A673 (cell line): Measurements from ENCODE around the gene SLC7A9. TPM values are rescaled to one million over a fixed set of nuclear protein-coding genes. Genes with fewer than 3 reads are reported as not detected.

Experiments
- Bru-seq: library from RNA; stranded (reverse); fragments of 400-500 nt; gene quantifications from one replicate; lab custom pipeline; 2021; lab: Mats Ljungman, UMichigan
- BruChase-seq, 2 experiments: library from RNA; stranded (reverse); fragments of 400-500 nt; gene quantifications; one replicate each; lab custom pipeline; 2021; lab: Mats Ljungman, UMichigan
- BruUV-seq: library from RNA; stranded (reverse); fragments of 400-500 nt; replicated peaks from 2 replicates; lab custom pipeline; 2021; lab: Mats Ljungman, UMichigan
- CTCF ChIA-PET: fragments of 300-600 bp; sonication (Branson Sonifier 250); formaldehyde crosslinking; loops from one replicate; lab custom pipeline; 2022; ENCODE audit warnings: antibody characterized with exemption; lab: Charles Lee
- POLR2A ChIA-PET: fragments of 300-600 bp; sonication (Branson Sonifier 250); formaldehyde crosslinking; loops from one replicate; lab custom pipeline; 2022; ENCODE audit warnings: antibody characterized with exemption; ENCODE audit not compliant: low non-redundant PET; lab: Charles Lee
- DNase-seq: peaks from one replicate; pipeline ENCODE4 v3.0.0-alpha.2; 2015; ENCODE audit warnings: low spot score
- H3K27ac ChIP-seq: fragments of 200-600 bp; sonication (generic); 2 replicates; pipeline ENCODE4 v1.5.1; 2016; ENCODE audit warnings: mixed run types, low read depth, mild to moderate bottlenecking, mixed read lengths, antibody characterized with exemption, low read length; ENCODE audit not compliant: poor library complexity, severe bottlenecking
- H3K27me3 ChIP-seq: fragments of 200-600 bp; sonication (generic); replicated peaks from 2 replicates; pipeline ENCODE4 v1.6.1; 2017; ENCODE audit warnings: mixed run types, low read depth, mild to moderate bottlenecking, mixed read lengths, antibody characterized with exemption, low read length; ENCODE audit not compliant: insufficient read depth, poor library complexity
- H3K36me3 ChIP-seq: fragments of 200-600 bp; sonication (generic); 2 replicates; pipeline ENCODE4 v1.6.1; 2016; ENCODE audit warnings: mixed run types, mild to moderate bottlenecking, mixed read lengths, antibody characterized with exemption, low read length; ENCODE audit not compliant: insufficient read depth, poor library complexity, severe bottlenecking
- H3K4me1 ChIP-seq: fragments of 200-600 bp; sonication (generic); 2 replicates; pipeline ENCODE4 v1.6.1; 2017; ENCODE audit warnings: mixed run types, mild to moderate bottlenecking, mixed read lengths, antibody characterized with exemption, low read length; ENCODE audit not compliant: insufficient read depth, poor library complexity, severe bottlenecking
- H3K4me3 ChIP-seq: fragments of 200-600 bp; sonication (generic); 2 replicates; pipeline ENCODE4 v1.5.1; 2016; ENCODE audit warnings: low read depth, mixed run types, mild to moderate bottlenecking, mixed read lengths, low read length; ENCODE audit not compliant: poor library complexity, severe bottlenecking
- H3K9me3 ChIP-seq: fragments of 200-600 bp; sonication (generic); 2 replicates; pipeline ENCODE4 v1.6.1; 2016; ENCODE audit warnings: mixed run types, low read depth, mild to moderate bottlenecking, mixed read lengths, antibody characterized with exemption, low read length; ENCODE audit not compliant: poor library complexity, severe bottlenecking
- EZH2 ChIP-seq: fragments of 200-600 bp; sonication (generic); IDR thresholded peaks from 2 replicates; pipeline ENCODE4 v1.6.1; 2017; ENCODE audit warnings: borderline replicate concordance, low read depth, mild to moderate bottlenecking, mixed read lengths, antibody characterized with exemption, low read length; ENCODE audit not compliant: poor library complexity, severe bottlenecking
- intact Hi-C: fragments of 100-400 bp; cut with micrococcal nuclease; formaldehyde crosslinking; loops from one replicate; pipeline ENCODE4 v1.10.0; 2022; ENCODE audit not compliant: unreplicated experiment
- long read RNA-seq: library from polyadenylated mRNA; stranded (forward); transcript quantifications from one replicate; pipeline ENCODE4 v2.0.0, GENCODE V29; 2022
- total RNA-seq: library from RNA; stranded (reverse); gene quantifications from 2 replicates; pipeline ENCODE4 v1.2.3, GENCODE V29; 2021
- TF ChIP-seq, protein P1 (sequence below): fragments of 300-800, 200-600 bp; sonication (generic); conservative IDR thresholded peaks from 2 replicates; pipeline ENCODE4 v1.5.1; 2017; ENCODE audit warnings: low read depth, mild to moderate bottlenecking, antibody characterized with exemption, low read length, moderate library complexity, mixed read lengths

SLC7A9 gene
- total RNA-seq (0.34 and 0.39 TPM in 2 replicates), Bru-seq, nascent RNA (percentile 29 among the genes with signal in this experiment), BruChase-seq, experiment 1, labeled RNA remaining after a 2-hour chase (percentile 28 among the genes with signal in this experiment), BruChase-seq, experiment 2, labeled RNA remaining after a 6-hour chase (percentile 35 among the genes with signal in this experiment)
- long read RNA-seq = 0 reads

DNA sequence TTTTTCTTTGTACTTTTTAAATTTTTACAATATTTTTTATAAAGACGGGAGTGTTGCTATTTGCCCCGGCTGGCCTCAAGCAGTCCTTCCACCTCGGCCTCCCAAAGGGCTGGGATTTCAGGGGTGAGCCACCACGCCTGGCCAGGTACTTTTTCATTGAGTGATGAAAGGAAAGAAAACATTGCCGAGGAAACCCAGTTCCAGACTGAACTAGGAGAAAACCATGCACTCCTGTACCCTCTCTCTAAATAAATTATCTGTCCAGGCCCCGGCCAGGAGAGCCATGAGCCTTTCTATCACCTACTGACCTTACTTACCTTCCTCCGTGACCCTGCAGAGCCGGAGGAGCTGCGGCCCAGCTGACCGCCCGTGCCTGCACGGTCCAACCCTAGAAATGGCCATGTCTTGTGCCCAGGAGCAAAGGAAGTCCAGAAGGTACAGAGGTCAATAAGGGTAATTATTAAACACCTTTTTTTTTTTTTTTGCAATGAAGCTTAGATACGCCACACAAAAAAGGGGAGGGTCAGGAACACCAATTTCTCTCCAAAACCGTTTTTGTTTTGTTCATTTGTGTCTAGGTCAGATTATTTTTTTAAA, at the start of gene SLC7A9:
SLC7A9 (minus strand) TSS at position 399 of the 597 bp plus-strand sequence. CDS start 1,233 bp downstream, outside the sequence.
- TF ChIP-seq EZH2 = no peak
- TF ChIP-seq, protein P1, sequence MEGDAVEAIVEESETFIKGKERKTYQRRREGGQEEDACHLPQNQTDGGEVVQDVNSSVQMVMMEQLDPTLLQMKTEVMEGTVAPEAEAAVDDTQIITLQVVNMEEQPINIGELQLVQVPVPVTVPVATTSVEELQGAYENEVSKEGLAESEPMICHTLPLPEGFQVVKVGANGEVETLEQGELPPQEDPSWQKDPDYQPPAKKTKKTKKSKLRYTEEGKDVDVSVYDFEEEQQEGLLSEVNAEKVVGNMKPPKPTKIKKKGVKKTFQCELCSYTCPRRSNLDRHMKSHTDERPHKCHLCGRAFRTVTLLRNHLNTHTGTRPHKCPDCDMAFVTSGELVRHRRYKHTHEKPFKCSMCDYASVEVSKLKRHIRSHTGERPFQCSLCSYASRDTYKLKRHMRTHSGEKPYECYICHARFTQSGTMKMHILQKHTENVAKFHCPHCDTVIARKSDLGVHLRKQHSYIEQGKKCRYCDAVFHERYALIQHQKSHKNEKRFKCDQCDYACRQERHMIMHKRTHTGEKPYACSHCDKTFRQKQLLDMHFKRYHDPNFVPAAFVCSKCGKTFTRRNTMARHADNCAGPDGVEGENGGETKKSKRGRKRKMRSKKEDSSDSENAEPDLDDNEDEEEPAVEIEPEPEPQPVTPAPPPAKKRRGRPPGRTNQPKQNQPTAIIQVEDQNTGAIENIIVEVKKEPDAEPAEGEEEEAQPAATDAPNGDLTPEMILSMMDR = no peak
- no peaks in the 10 kb centered on the region for H3K36me3 ChIP-seq
- no peaks in the 10 kb centered on the region for H3K4me1 ChIP-seq
- no peaks in the 10 kb centered on the region for H3K27me3 ChIP-seq
- POLR2A ChIA-PET = no interaction called here
- no peak within 1 kb of the TSS for H3K27ac ChIP-seq
- no peak within 1 kb of the TSS for H3K4me3 ChIP-seq
- DNase-seq = no peak
- intact Hi-C loops = no loop called here
- H3K9me3 ChIP-seq = no peaks in the 10 kb centered on the region
- BruUV-seq = no TSS peak
- CTCF ChIA-PET = no interaction called here

DNA sequence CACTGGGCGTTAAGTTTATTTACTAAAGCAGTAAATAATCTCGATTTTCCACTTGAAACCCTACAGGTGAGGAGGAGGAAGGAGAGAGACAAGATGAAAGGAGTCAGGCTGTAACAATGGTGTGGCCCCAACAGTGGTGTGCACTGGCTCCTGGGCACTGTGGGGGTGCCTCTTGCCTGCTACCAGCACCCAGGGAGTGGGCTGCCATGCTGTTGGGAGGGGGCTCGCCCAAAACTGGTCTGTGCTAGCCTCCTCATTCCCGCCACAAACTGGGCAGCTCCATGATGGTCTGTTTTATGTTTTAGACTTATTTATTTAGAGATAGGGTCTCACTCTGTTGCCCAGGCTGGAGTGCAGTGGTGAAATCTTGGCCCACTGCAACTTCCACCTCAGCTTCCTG, 49.8 kb upstream of the SLC7A9 start:
- no TSS peak for BruUV-seq

DNA sequence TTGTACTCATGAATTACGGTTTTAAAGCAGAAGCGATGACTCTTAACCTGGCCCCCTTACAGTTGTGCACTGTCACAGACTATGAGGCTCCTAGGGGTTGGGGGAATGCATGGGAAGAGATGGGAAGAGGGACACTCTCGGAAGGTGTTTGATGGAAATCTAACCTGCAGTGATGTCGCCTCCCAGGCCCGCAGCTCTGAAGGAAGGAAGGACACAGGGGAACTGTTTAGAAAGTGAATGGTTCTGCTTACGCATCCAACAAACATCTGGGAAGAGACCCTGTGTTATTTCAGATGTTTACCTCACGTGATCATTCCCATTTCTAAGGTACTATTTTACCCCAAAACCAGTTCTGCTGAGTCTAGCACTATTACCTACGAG, 48.0 kb upstream of the SLC7A9 start:
- peaks cover 7% of the 10 kb centered on the region for H3K36me3 ChIP-seq
- BruUV-seq = no TSS peak
- no peaks in the 10 kb centered on the region for H3K4me1 ChIP-seq
- no peaks in the 10 kb centered on the region for H3K9me3 ChIP-seq
- H3K4me3 ChIP-seq = no peak overlapping the region
- POLR2A ChIA-PET = no interaction called here
- CTCF ChIA-PET = no interaction called here
- no peak overlapping the region for H3K27ac ChIP-seq
- no peak for TF ChIP-seq EZH2
- TF ChIP-seq, protein P1 = no peak
- intact Hi-C loops = no loop called here
- no peak for DNase-seq
- no peaks in the 10 kb centered on the region for H3K27me3 ChIP-seq

More for the DNA sequence above, 49.8 kb upstream of the SLC7A9 start:
- ChIA-PET CTCF (no interaction called here), POLR2A (no interaction called here)
- no peaks in the 10 kb centered on the region for H3K4me1 ChIP-seq
- no peak overlapping the region for H3K27ac ChIP-seq
- H3K36me3 ChIP-seq = peaks cover 7% of the 10 kb centered on the region
- no peaks in the 10 kb centered on the region for H3K27me3 ChIP-seq
- H3K9me3 ChIP-seq = no peaks in the 10 kb centered on the region
- H3K4me3 ChIP-seq = no peak overlapping the region
- intact Hi-C loops = no loop called here
- DNase-seq = no peak
- TF ChIP-seq, protein P1 = no peak
- TF ChIP-seq EZH2 = no peak
